Measurements from ENCODE around the gene SLC7A9. TPM values are rescaled to one million over a fixed set of nuclear protein-coding genes. Genes with fewer than 3 reads are reported as not detected.

SLC7A9 gene
- total and polyA plus RNA-seq, 2 donors (not counting 3 experiments of a cell fraction or from before 2014, with no cell fraction given), result 0.06 TPM; not detected in 1

DNA sequence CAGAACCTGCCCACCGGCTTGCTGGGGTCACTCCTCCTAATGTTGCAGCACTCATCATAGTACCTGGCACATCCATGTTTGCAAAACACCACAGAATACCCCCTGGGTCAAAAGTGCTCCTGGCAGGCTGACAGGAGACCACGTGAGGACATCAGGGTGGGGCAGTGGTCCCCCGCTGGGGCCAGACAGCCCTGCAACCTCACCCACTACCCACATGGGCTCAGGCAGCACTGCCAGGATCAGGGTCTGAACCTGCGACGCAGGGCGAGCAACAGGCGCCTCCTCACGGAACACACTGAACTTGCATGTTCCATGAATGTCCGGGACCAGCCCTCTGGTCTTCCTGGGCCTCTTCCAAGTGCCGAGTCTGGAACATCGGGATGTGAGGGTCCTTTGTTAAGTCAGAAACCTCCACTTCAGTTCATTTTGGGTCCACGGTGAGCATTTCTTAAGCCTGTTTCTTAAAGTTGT lies 1.4 kb upstream of the SLC7A9 start:
- POLR2A ChIA-PET, result no interaction called here
- TF ChIP-seq, protein P1, sequence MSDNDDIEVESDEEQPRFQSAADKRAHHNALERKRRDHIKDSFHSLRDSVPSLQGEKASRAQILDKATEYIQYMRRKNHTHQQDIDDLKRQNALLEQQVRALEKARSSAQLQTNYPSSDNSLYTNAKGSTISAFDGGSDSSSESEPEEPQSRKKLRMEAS (IDR thresholded peaks at IDR 0.05; ENCODE audit: insufficient read depth, insufficient read length), result no peak
- no peak for TF ChIP-seq POLR2AphosphoS5 (IDR thresholded peaks at IDR 0.05; ENCODE audit: insufficient read depth, low read depth, low read length)
- TF ChIP-seq EZH2 (IDR thresholded peaks at IDR 0.05; ENCODE audit: borderline replicate concordance, low read depth, low read length, severe bottlenecking), result no peak
- no peak for TF ChIP-seq FOS (IDR thresholded peaks at IDR 0.05; ENCODE audit: borderline replicate concordance, insufficient read depth, low read length)
- TF ChIP-seq GATA2 (IDR thresholded peaks at IDR 0.05; ENCODE audit: insufficient read depth, insufficient read length, low read depth, low read length), result no peak
- TF ChIP-seq, protein P2, sequence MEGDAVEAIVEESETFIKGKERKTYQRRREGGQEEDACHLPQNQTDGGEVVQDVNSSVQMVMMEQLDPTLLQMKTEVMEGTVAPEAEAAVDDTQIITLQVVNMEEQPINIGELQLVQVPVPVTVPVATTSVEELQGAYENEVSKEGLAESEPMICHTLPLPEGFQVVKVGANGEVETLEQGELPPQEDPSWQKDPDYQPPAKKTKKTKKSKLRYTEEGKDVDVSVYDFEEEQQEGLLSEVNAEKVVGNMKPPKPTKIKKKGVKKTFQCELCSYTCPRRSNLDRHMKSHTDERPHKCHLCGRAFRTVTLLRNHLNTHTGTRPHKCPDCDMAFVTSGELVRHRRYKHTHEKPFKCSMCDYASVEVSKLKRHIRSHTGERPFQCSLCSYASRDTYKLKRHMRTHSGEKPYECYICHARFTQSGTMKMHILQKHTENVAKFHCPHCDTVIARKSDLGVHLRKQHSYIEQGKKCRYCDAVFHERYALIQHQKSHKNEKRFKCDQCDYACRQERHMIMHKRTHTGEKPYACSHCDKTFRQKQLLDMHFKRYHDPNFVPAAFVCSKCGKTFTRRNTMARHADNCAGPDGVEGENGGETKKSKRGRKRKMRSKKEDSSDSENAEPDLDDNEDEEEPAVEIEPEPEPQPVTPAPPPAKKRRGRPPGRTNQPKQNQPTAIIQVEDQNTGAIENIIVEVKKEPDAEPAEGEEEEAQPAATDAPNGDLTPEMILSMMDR (IDR thresholded peaks at IDR 0.05; ENCODE audit: extremely low read depth in 1 of 2, insufficient read depth in 1 of 2, low read depth in 1 of 2, low read length in 2 of 2), result no peak
- no peak for TF ChIP-seq MYC (IDR thresholded peaks at IDR 0.05; ENCODE audit: low read depth, low read length)
- TF ChIP-seq POLR2A (IDR thresholded peaks at IDR 0.05; ENCODE audit: low read depth, low read length), result no peak
- TF ChIP-seq JUN (IDR thresholded peaks at IDR 0.05; ENCODE audit: borderline replicate concordance, insufficient read depth, insufficient read length, low read depth), result no peak
- Histone ChIP-seq H3K4me1 (ENCODE audit: control insufficient read depth, extremely low read depth, insufficient read depth, low read length) (no peaks in the 10 kb centered on the region), H3K27me3 (ENCODE audit: control insufficient read depth in 2 of 2, insufficient read depth in 2 of 2, low read length in 2 of 2) (no peaks in the 10 kb centered on the region), H2AFZ (ENCODE audit: low read depth, low read length) (no peak overlapping the region), H3K4me2 (ENCODE audit: insufficient read depth, low read length) (no peak overlapping the region), H3K9me3 (replicated peaks; ENCODE audit: control insufficient read depth, insufficient read depth, low read length) (no peaks in the 10 kb centered on the region), H3K4me3 (replicated peaks in 1 of 3; ENCODE audit: insufficient read depth in 1 of 3, low read depth in 1 of 3, low read length in 3 of 3) (no peak overlapping the region), H3K9ac (replicated peaks; ENCODE audit: extremely low read depth, insufficient read depth, low read length) (no peak overlapping the region), H3K36me3 (ENCODE audit: control insufficient read depth in 2 of 2, extremely low read depth in 1 of 2, insufficient read depth in 2 of 2, low read length in 2 of 2) (no peaks in the 10 kb centered on the region), H3K9me1 (replicated peaks; ENCODE audit: control insufficient read depth, extremely low read depth, insufficient read depth, low read length) (no peaks in the 10 kb centered on the region), H3K27ac (ENCODE audit: insufficient read depth, low read depth, low read length) (no peak overlapping the region), H3K79me2 (ENCODE audit: control insufficient read depth, insufficient read depth, low read length) (no peaks in the 10 kb centered on the region), H4K20me1 (replicated peaks; ENCODE audit: control insufficient read depth, extremely low read depth, insufficient read depth, low read length) (no peaks in the 10 kb centered on the region)
- FAIRE-seq, result no peak
- intact Hi-C loops (cut with micrococcal nuclease) (no loop called here), dilution Hi-C loops (cut with MboI; ENCODE audit: extremely low pct_ligation_motif_present, low sequenced_read_pairs) (no loop called here)
- CTCF ChIA-PET, result interaction anchor here (0.7 kb wide), 1 partner anchor 269 kb away, joined by 3 read pairs; no protein-coding TSS in a partner anchor
- no peak for DNase-seq (ENCODE audit: low read depth, low spot score)
- no TSS peak for BruUV-seq (replicated peaks)
